Uterus (tissue), 2 donors: ENCODE data around the gene UGT1A8.

ENCODE experiments used
- CTCF ChIP-seq, 4 experiments: fragments of 200-600 bp in 2 of 4; fragments of 450-650 bp in 2 of 4; sonication (generic) in 2 of 4; IDR thresholded peaks; one replicate each; pipeline ENCODE4 v1.5.1; 2016 to 2019; ENCODE audit warnings: antibody characterized with exemption in 4 of 4, mild to moderate bottlenecking in 2 of 4, moderate library complexity in 1 of 4
- POLR2A ChIP-seq, 2 donors: fragments of 450-650 bp; IDR thresholded peaks; one replicate each; pipeline ENCODE4 v1.6.1; 2016; ENCODE audit warnings: antibody characterized with exemption in 2 of 2, mild to moderate bottlenecking in 1 of 2, moderate library complexity in 1 of 2

- TF ChIP-seq CTCF (IDR thresholded peaks at IDR 0.05) (no peak), POLR2A (IDR thresholded peaks at IDR 0.05) (no peak)
Observed at GRCh38 chr2:233813236-233814055, 196.0 kb downstream of the UGT1A8 start.
